Endothelial cell of umbilical vein (primary cell): Measurements from ENCODE around the gene TANGO6. TPM values are rescaled to one million over a fixed set of nuclear protein-coding genes. Genes with fewer than 3 reads are reported as not detected.

Source experiments
- BruUV-seq: library from RNA; stranded (reverse); fragments of 400-500 nt; replicated peaks from 2 replicates; lab custom pipeline; 2021; lab: Mats Ljungman, UMichigan
- CTCF ChIA-PET: fragments of 300-600, 350-600 bp; sonication (Branson Sonifier 250); formaldehyde crosslinking; loops from one replicate; lab custom pipeline; 2021; ENCODE audit warnings: antibody characterized with exemption, inconsistent platforms; lab: Charles Lee
- POLR2A ChIA-PET: fragments of 300-600, 350-600 bp; sonication (Branson Sonifier 250); formaldehyde crosslinking; loops from one replicate; lab custom pipeline; 2021; ENCODE audit warnings: antibody characterized with exemption, inconsistent platforms; lab: Charles Lee
- DNase-seq: peaks from one replicate; pipeline ENCODE4 v3.0.0-alpha.2; 2011; ENCODE audit warnings: low read depth, low spot score
- FAIRE-seq: peaks from 2 replicates; lab custom pipeline; 2011; peaks lifted over from hg19 to GRCh38; lab: Jason Lieb, UNC
- H2AFZ ChIP-seq: 2 replicates; pipeline ENCODE4 v1.6.0; 2012; ENCODE audit warnings: low read depth, low read length, control low read depth, inconsistent platforms
- H3K27ac ChIP-seq: 2 replicates; pipeline ENCODE4 v1.5.1; 2011; ENCODE audit warnings: low read depth, mild to moderate bottlenecking, control low read depth, low read length, moderate library complexity; ENCODE audit not compliant: insufficient read depth
- H3K27me3 ChIP-seq, 2 experiments: 2 replicates each; pipeline versions ENCODE4 v1.6.0 to v1.6.1; 2011; ENCODE audit warnings: low read length in 2 of 2, mixed read lengths in 1 of 2; ENCODE audit not compliant: control insufficient read depth in 2 of 2, insufficient read depth in 2 of 2
- H3K36me3 ChIP-seq, 2 experiments: 2 replicates in 1 of 2; 3 replicates in 1 of 2; pipeline ENCODE4 v1.5.1; 2011; ENCODE audit warnings: low read length in 2 of 2, mild to moderate bottlenecking in 1 of 2, moderate library complexity in 1 of 2; ENCODE audit not compliant: control insufficient read depth in 2 of 2, insufficient read depth in 2 of 2; ENCODE audit errors: extremely low read depth in 1 of 2
- H3K4me1 ChIP-seq: 3 replicates; pipeline ENCODE4 v1.5.1; 2011; ENCODE audit warnings: mild to moderate bottlenecking, low read length; ENCODE audit not compliant: control insufficient read depth, insufficient read depth; ENCODE audit errors: extremely low read depth
- H3K4me2 ChIP-seq: 2 replicates; pipeline ENCODE4 v1.6.1; 2011; ENCODE audit warnings: low read length, control low read depth, mixed read lengths; ENCODE audit not compliant: insufficient read depth
- H3K4me3 ChIP-seq, 3 experiments: fragments of 200-600 bp in 1 of 3; sonication (generic), shearing (Covaris generic) in 1 of 3; replicated peaks in 1 of 3; 2 replicates each; pipeline ENCODE4 v1.5.1; 2011 to 2016; ENCODE audit warnings: control low read depth in 3 of 3, low read length in 3 of 3, mild to moderate bottlenecking in 2 of 3, inconsistent platforms in 1 of 3, low read depth in 1 of 3, moderate library complexity in 1 of 3; ENCODE audit not compliant: insufficient read depth in 1 of 3
- H3K79me2 ChIP-seq: 2 replicates; pipeline ENCODE4 v1.6.0; 2012; ENCODE audit warnings: low read length, inconsistent platforms; ENCODE audit not compliant: control insufficient read depth, insufficient read depth
- H3K9ac ChIP-seq: replicated peaks from 2 replicates; pipeline ENCODE3; 2011; ENCODE audit warnings: low read length, control low read depth; ENCODE audit not compliant: insufficient read depth; ENCODE audit errors: extremely low read depth
- H3K9me1 ChIP-seq: replicated peaks from 3 replicates; pipeline ENCODE4 v1.6.0; 2011; ENCODE audit warnings: mild to moderate bottlenecking, low read length; ENCODE audit not compliant: control insufficient read depth, insufficient read depth; ENCODE audit errors: extremely low read depth
- H3K9me3 ChIP-seq: replicated peaks from 2 replicates; pipeline ENCODE4 v1.5.1; 2012; ENCODE audit warnings: low read length, inconsistent platforms; ENCODE audit not compliant: control insufficient read depth, insufficient read depth
- H4K20me1 ChIP-seq: replicated peaks from 2 replicates; pipeline ENCODE3; 2011; ENCODE audit warnings: mild to moderate bottlenecking, low read length; ENCODE audit not compliant: control insufficient read depth, insufficient read depth; ENCODE audit errors: extremely low read depth
- CTCF ChIP-seq, 2 donors: IDR thresholded peaks; 1 replicate in 1 of 2; 2 replicates in 1 of 2; pipeline ENCODE4 v1.5.1; 2011; ENCODE audit warnings: low read length in 2 of 2, mild to moderate bottlenecking in 2 of 2, moderate library complexity in 2 of 2, control low read depth in 1 of 2, inconsistent platforms in 1 of 2, low read depth in 1 of 2; ENCODE audit not compliant: insufficient read depth in 1 of 2; ENCODE audit errors: extremely low read depth in 1 of 2
- MAX ChIP-seq: IDR thresholded peaks from 2 replicates; pipeline ENCODE4 v1.6.1; 2011; ENCODE audit not compliant: insufficient read depth, insufficient read length
- dilution Hi-C: fragments of 300-500 bp; cut with MboI; formaldehyde crosslinking; loops from one replicate; pipeline ENCODE4 v1.15.0; 2019; ENCODE audit warnings: low sequenced_read_pairs; ENCODE audit not compliant: extremely low pct_ligation_motif_present
- intact Hi-C: fragments of 100-400 bp; cut with micrococcal nuclease; formaldehyde crosslinking; loops from one replicate; pipeline ENCODE4 v1.10.0; 2022
- polyA plus RNA-seq, 4 experiments: library from polyadenylated mRNA; depleted of rRNA in 3 of 4; stranded (reverse) in 3 of 4; unstranded in 1 of 4; fragments of >200 nt; gene quantifications; 2 replicates each; pipeline versions ENCODE4 v1.2.1 to v1.2.3, GENCODE V29; 2011 to 2012; ENCODE audit warnings: missing spikeins in 1 of 4
- total RNA-seq: library from RNA; stranded (reverse); gene quantifications from 2 replicates; pipeline ENCODE4 v1.2.3, GENCODE V29; 2021

Gene TANGO6
- total and polyA plus RNA-seq, 2 donors (not counting 3 experiments of a cell fraction or from before 2014, with no cell fraction given) = 6.7 to 21.2 TPM

GRCh38 chr16:68902969-68903345, 59.6 kb downstream of the TANGO6 start:
- ChIA-PET POLR2A (no interaction called here), CTCF (interaction anchor here (0.7 to 5.8 kb wide), 10 partner anchors 13 to 382 kb away, joined by 3 to 107 read pairs (median 4); partner anchors contain the start of gene HAS3)
- DNase-seq = no peak
- H3K27me3 ChIP-seq = no peaks in the 10 kb centered on the region
- H3K79me2 ChIP-seq = no peaks in the 10 kb centered on the region
- H3K9me1 ChIP-seq = no peaks in the 10 kb centered on the region
- H3K27ac ChIP-seq = no peak overlapping the region
- TF ChIP-seq MAX = no peak
- intact Hi-C loops (loop anchor here (1.0 kb wide), 6 partner anchors 56 to 375 kb away; partner anchors contain the start of gene HAS3), dilution Hi-C loops (no loop called here)
- H3K4me3 ChIP-seq = no peak overlapping the region
- no peaks in the 10 kb centered on the region for H3K36me3 ChIP-seq
- H3K9me3 ChIP-seq = no peaks in the 10 kb centered on the region
- H2AFZ ChIP-seq = no peak overlapping the region
- no TSS peak for BruUV-seq
- H4K20me1 ChIP-seq = no peaks in the 10 kb centered on the region
- no peak overlapping the region for H3K9ac ChIP-seq
- no peak for FAIRE-seq
- H3K4me2 ChIP-seq = no peak overlapping the region
- H3K4me1 ChIP-seq = no peaks in the 10 kb centered on the region

- intact Hi-C loops = no loop called here
- no peaks in the 10 kb centered on the region for H3K9me1 ChIP-seq
These were observed 64.0 kb downstream of the TANGO6 start for GRCh38 chr16:68907297-68907696.

More at GRCh38 chr16:68907297-68907696, 64.0 kb downstream of the TANGO6 start:
- no peaks in the 10 kb centered on the region for H3K27me3 ChIP-seq
- CTCF ChIA-PET = no interaction called here
- DNase-seq = no peak
- no TSS peak for BruUV-seq
- dilution Hi-C loops = no loop called here
- H4K20me1 ChIP-seq = no peaks in the 10 kb centered on the region
- H3K9me3 ChIP-seq = no peaks in the 10 kb centered on the region
- no peak overlapping the region for H2AFZ ChIP-seq
- H3K36me3 ChIP-seq = peaks cover 0 to 4% of the 10 kb centered on the region in 2 experiments
- H3K4me1 ChIP-seq = no peaks in the 10 kb centered on the region
- no peak for TF ChIP-seq CTCF (IDR thresholded peaks at IDR 0.05; ENCODE audit: extremely low read depth in 1 of 2, insufficient read depth in 1 of 2, low read depth in 1 of 2, low read length in 2 of 2)
- no peak overlapping the region for H3K9ac ChIP-seq
- FAIRE-seq = no peak
- H3K79me2 ChIP-seq = no peaks in the 10 kb centered on the region
- no peak overlapping the region for H3K27ac ChIP-seq
- H3K4me3 ChIP-seq = no peak overlapping the region
- POLR2A ChIA-PET = no interaction called here
- no peak overlapping the region for H3K4me2 ChIP-seq
